HG03095 (cell line): Measurements from ENCODE around the gene METAP1.
"Not testable (repeated sequence)": the region's sequence is repeated elsewhere in the genome, so short reads cannot be mapped to it uniquely, and the experiment has no call there.

ENCODE experiments used
- ATAC-seq: cut with Tn5 transposase; IDR thresholded peaks from one replicate; pipeline ENCODE4 v1.9.1; 2021; ENCODE audit warnings: moderate library complexity; ENCODE audit not compliant: unreplicated experiment

The METAP1 gene

DNA sequence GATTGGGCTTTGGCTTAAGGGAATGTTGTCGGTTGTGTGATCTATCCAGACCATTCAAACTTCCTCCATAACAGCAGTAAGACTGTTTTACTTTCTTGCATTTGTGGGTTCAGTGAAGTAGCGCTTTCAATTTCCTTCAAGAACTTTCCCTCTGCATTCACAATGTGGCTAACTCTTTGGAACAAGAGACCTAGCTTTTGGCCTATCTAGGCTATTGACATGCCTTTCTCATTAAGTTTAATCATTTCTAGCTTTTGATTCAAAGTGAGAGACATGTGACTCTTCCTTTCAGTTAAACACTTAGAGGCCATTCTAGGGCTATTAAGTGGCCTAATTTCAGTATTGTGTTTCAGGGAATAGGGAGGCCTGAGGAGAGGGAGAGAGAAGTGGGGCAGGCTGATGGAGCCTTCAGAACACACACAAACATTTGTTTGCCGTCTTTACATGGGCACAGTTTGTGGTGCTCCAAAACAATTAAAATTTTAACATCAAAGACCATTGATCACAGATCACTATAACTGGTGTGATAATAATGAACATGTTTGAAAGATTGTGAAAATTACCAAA lies 59.0 kb downstream of the METAP1 start:
- peak; percentile 50 for ATAC-seq

- ATAC-seq, result no peak
Measured at GRCh38 chr4:99058228-99058627, 62.7 kb downstream of the METAP1 start.

GRCh38 chr4:99059550-99059949 lies 64.0 kb downstream of the METAP1 start:
- ATAC-seq, result no peak

DNA sequence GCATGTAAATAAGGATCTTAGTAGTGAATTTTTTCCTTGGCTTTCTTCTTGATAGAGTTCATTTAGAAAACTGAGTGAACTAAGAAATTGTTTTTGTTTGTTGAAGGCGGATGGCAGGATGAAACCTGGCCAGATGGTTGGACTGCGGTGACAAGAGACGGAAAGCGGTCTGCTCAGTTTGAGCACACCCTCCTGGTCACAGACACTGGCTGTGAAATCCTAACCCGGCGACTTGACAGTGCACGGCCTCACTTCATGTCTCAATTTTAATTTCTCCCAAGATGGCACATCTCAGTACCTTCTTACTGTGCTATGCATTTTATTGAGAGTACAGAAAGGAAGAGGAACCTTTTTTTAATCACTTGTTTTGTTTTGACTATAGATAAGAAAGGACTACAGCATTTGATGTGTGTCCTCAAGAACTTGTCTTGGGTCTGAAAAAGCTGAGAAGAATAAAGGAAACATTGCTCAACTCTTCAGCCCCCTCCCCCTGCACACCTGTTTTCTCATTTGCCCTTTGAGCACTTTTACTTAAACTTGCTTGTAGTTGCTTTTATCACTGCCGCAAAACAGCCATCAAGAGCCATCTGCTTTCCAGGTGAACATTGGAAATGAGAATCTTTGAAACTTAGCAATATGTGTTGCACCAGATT lies 65.7 kb downstream of the METAP1 start:
- ATAC-seq, result no peak

DNA sequence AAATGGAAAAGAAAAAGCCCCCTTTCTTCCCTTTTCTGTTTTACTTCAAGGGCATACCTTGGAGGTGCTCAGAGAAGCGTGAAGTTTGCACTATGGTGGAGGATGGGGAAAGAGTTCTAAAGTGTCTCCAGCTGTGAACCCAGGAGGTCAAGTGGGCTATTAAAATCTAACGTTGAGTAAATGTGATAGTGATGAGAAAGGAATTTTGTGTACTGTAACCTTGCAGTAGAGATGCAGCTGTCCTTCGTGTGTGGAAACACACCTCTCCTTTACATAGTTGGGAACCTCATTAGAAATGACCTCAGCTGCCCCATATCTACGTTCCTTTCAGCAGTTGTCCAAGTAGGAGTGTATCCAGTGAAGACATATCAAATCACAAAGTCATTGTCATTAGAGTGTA lies 66.6 kb downstream of the METAP1 start:
- no peak for ATAC-seq

DNA sequence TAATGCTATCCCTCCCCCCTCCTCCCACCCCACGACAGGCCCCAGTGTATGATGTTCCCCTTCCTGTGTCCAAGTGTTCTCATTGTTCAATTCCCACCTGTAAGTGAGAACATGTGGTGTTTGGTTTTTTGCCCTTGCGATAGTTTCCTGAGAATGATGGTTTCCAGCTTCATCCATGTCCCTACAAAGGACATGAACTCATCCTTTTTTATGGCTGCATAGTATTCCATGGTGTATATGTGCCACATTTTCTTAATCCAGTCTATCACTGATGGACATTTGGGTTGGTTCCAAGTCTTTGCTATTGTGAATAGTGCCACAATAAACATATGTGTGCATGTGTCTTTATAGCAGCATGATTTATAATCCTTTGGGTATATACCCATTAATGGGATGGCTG lies 70.0 kb downstream of the METAP1 start:
- not testable (repeated sequence) for ATAC-seq

DNA sequence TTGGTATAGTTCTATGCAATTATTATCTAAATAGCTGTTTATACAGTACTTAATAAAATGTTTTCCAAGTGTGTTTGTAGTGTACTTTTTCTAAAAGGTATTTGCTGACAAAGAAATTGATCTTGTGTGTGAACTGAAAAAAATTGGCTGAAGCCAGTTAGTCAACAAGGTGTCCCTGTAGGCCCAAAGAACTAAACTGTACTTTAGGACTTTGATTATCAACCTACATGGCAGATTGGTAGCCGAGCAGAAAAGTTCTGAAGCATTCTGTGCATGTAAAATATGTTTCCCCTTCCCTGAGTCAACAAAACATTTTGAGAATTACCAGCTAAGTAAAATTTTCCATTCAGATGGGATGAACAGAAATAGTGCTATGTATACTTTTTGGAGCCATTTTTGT lies 72.1 kb downstream of the METAP1 start:
- no peak for ATAC-seq

DNA sequence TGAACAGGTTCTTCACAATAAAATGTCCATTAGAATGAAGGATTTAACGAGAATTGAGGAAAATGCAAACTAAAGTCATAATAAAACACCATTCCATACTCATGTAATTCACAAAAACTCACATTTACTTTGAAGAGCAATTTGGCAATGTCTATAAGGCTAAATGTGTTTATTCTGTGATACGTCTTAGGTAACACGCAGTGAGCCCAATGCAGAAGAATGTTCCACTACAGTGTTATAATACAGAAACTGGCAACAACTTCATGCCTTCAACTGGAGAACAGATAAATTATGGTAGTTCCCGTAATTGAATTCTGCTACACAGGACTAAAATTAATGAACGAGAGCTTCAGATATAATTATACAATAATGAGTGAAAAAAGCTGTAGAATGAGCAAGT lies 75.6 kb downstream of the METAP1 start:
- ATAC-seq, result no peak

- ATAC-seq, result no peak
Measured at GRCh38 chr4:99074816-99075215, 79.3 kb downstream of the METAP1 start.

GRCh38 chr4:99076292-99076976 lies 80.9 kb downstream of the METAP1 start:
- ATAC-seq, result no peak

DNA sequence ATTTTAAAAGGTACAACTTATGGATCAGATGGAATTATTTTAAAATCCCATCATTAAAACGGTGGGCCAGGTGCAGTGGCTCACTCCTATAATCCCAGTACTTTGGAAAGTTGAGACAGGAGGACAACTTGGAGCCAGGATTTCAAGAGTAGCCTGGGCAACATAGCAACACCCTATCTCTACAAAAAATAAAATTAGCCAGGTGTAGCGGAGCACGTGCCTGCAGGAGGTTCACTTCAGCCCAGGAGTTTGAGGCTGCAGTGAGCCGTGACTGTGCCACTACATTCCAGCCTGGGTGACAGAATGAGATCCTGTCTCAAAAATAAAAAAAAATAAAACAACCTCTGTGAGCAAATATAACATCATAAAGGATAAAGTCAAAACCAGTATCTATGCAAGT lies 81.7 kb downstream of the METAP1 start:
- ATAC-seq, result no peak

DNA sequence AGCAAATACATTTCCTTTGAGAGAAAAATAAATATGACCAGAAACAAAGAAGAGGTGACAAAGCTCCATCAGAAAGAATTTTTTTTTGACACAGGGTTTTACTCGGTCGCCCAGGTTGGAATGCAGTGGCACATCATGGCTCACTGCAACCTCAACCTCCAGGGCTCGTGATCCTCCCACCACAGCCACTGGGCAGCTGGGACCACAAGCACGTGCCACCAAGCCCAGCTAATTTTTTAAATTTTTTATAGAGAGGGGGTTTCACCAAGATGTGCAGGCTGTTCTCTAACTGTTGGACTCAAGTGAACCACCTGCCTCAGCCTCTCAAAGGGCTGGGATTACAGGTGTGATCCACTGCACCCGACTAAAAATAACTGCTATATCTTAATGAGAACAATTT lies 82.8 kb downstream of the METAP1 start:
- no peak for ATAC-seq

GRCh38 chr4:99078931-99079624 lies 83.6 kb downstream of the METAP1 start:
- no peak for ATAC-seq

DNA sequence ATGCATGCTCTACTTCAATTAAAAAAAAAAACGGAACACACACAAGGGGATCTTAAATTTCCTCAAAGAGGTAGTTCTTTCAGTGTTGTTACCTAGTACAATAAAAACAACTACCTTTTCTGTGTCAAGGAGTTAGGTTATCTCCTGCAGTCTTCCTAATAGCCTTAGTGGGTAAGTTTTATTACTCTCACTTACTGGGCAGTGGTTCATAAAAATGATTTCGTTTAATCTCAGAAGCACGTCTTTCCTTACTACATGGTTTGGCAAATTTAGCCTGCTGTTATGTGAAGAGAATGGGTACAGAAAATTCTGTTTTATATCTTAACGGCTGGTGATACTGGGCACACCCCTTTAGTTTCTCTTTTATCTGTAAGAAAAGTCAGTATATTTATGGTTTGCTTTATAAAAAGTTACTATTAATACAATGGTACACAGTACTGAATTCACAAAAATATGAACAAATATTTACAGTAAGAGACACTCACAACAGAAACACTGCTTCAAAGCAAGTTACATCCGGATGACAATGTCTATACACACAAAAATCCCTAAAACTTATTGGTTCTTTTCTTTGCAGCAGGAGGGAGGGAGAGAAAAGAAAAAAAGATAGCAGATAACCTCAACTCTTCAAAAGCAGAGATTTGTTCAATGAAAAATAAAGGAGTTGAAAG lies 84.2 kb downstream of the METAP1 start:
- ATAC-seq, result no peak

GRCh38 chr4:99080869-99081268 lies 85.3 kb downstream of the METAP1 start:
- not testable (repeated sequence) for ATAC-seq

DNA sequence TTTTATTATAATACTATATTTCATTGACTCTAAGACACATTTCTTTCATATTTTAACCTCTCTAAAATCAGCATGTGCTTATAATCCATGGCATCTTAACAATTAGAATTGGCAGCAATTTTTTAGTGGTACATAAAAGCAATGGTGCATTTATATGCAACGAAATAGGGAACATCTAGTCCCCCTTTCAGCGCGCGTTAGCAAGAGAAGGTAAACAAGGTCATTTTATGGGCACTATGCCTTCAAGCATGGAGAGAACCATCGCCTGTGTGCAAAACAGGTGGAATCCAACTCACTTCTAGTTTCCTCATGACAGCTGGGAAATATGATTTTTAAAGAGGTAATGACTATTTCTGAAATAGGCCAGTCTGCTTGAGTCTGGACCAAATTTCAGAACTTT lies 86.7 kb downstream of the METAP1 start:
- ATAC-seq, result no peak

DNA sequence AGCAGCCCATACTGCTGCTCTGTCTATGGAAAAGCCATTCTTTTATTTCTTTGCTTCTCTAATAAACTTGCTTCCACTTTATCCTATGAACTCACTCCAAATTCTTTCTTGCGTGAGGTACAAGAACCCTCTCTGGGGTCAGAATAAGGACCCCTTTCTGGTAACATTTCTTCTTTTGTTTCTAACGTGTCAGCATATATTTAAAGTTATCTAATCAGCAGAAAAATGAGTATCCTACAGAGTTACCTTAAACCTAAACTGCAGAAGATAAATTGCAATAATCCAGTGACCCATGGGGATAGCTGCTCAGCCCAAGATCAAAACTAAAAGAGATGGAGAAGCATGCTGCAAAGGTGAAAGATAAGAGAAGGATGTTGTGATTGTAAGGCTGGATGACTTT lies 89.1 kb downstream of the METAP1 start:
- ATAC-seq, result no peak

- peak; percentile 20 for ATAC-seq
Measured at GRCh38 chr4:99088023-99088449, 92.5 kb downstream of the METAP1 start.

DNA sequence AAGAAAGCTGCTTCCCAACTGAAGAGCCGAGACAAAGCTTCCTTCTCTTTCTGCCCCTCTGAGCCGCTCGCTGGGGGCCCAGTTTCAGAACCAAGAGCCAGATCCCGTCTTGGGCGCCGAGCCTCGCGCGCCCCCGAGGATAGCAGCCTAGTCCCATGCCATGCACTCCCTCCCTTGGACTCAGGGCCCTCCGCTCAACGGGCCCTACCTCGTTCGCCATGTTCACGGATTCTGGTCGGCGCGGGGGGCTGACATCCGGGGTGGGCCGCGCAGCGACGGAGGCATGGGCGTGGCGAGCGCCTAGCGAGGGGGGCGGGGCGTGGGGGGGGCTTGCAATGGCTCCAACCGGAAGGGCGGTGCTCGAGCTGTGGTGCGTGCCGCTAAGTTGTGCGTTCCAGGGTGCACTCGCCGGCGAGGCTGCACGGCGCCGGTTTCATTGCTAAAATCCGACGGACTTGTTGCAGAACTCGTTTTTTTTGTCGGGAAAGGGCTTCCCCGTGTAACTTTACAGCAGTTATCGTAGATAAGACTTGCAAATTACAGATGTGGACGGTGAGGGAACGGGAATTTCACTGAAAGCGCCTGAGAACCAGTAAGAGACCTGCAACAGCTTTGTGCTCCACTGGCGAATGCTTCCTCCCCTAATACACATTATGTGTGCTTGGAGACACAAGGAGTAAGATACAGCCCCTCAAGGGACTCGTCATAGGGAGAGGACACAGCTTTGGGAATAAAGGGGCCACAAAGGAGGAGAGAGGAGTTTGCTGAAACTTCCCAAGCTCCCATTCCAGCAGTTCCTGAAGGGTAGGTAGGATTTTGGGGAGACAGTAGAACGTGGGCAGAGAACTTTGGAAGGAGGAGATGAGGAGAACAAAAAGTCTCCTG lies 93.2 kb downstream of the METAP1 start, which contains the start of gene ADH5:
ADH5 (minus strand) TSS at position 308 of the 885 bp plus-strand sequence; CDS start at position 220, 88 bp downstream.
- peak; percentile 93 for ATAC-seq
